Sigmoid colon (tissue), 4 donors: ENCODE results near the gene CDC42SE2.
A peak's percentile ranks its signal among the peaks of the same experiment; 100 is the strongest.

Source experiments
- CTCF ChIP-seq, 4 experiments: fragments of 450-650 bp in 3 of 4; fragments of 200-600 bp in 1 of 4; IDR thresholded peaks; one replicate each; pipeline ENCODE4 v1.5.1; 2016 to 2019; ENCODE audit warnings: antibody characterized with exemption in 4 of 4, mild to moderate bottlenecking in 3 of 4, moderate library complexity in 2 of 4
- EP300 ChIP-seq, 4 donors: sonication (generic); formaldehyde crosslinking; IDR thresholded peaks; one replicate each; pipeline ENCODE4 v1.6.1; 2017; ENCODE audit warnings: antibody characterized with exemption in 4 of 4
- POLR2AphosphoS5 ChIP-seq, 4 donors: sonication (generic); formaldehyde crosslinking; IDR thresholded peaks; one replicate each; pipeline ENCODE4 v1.6.1; 2017; ENCODE audit warnings: antibody characterized with exemption in 4 of 4

DNA sequence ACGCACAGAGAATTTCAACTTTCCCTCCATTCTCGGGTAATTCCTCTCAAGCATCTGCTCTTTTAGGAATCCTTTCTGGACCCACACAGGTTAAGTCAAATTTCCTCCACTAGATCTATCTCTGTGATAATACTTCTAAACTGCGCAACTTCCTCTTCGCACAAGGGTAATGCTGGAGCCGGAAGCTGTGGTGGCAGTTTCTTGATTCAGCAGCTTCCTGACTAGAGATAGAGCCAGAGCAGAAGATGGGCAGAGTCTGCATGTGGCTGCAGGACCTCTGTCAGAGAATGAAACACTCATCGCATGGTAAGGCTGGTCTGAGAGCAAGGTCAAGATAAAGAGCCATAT, 11.1 kb upstream of the CDC42SE2 start:
- TF ChIP-seq EP300 (IDR thresholded peaks at IDR 0.05), result no peak
- no peak for TF ChIP-seq CTCF (IDR thresholded peaks at IDR 0.05)
- peak in 2 of 4 donors; percentile 31 to 41 for TF ChIP-seq POLR2AphosphoS5 (IDR thresholded peaks at IDR 0.05)
